ENCODE data around the gene ROBO1. TPM values are rescaled to one million over a fixed set of nuclear protein-coding genes. Genes with fewer than 3 reads are reported as not detected.
"Not testable (repeated sequence)": the region's sequence is repeated elsewhere in the genome, so short reads cannot be mapped to it uniquely, and the experiment has no call there.

Gene ROBO1
- total and polyA plus RNA-seq, 2 of the 8 experiments (the other 6 are each of a cell fraction or from before 2014, with no cell fraction given): 51.4 to 91.0 TPM

GRCh38 chr3:79175870-79176269, 591.9 kb downstream of the ROBO1 start (continued):
- TF ChIP-seq CTBP2 (IDR thresholded peaks at IDR 0.05; ENCODE audit: borderline replicate concordance, insufficient read depth, insufficient read length, low read length) (no peak), POLR2A (IDR thresholded peaks at IDR 0.05; ENCODE audit: control extremely low read depth in 1 of 2, low read depth in 2 of 2, low read length in 2 of 2) (no peak), ZNF274 (IDR thresholded peaks at IDR 0.05; ENCODE audit: borderline replicate concordance, extremely low read depth, low read length) (no peak), NRF1 (IDR thresholded peaks at IDR 0.05; ENCODE audit: low read depth, low read length) (no peak), KDM1A (IDR thresholded peaks at IDR 0.05; ENCODE audit: borderline replicate concordance, low read length) (no peak), MAFK (IDR thresholded peaks at IDR 0.05; ENCODE audit: low read depth, low read length) (no peak), TCF12 (IDR thresholded peaks at IDR 0.05; ENCODE audit: low read depth, low read length) (no peak)

GRCh38 chr3:79173259-79173658, 594.5 kb downstream of the ROBO1 start:
- H3K4me2 ChIP-seq (ENCODE audit: insufficient read depth in 1 of 2, low read depth in 2 of 2, low read length in 2 of 2); FAIRE-seq; H2BK12ac ChIP-seq (ENCODE audit: low read depth, low read length); H3K4ac ChIP-seq (replicated peaks; ENCODE audit: insufficient read length, low read depth, low read length); H2BK120ac ChIP-seq (replicated peaks; ENCODE audit: low read depth, low read length); H3K4me1 ChIP-seq (replicated peaks in 1 of 4; ENCODE audit: control insufficient read depth in 3 of 4, insufficient read depth in 4 of 4, low read length in 3 of 4); H3K27me3 ChIP-seq (replicated peaks in 1 of 4; ENCODE audit: control insufficient read depth in 3 of 4, extremely low read depth in 1 of 4, insufficient read depth in 3 of 4, low read length in 3 of 4); H3K14ac ChIP-seq (ENCODE audit: insufficient read length); H3K56ac ChIP-seq (replicated peaks; ENCODE audit: insufficient read length, low read depth, low read length); H2BK15ac ChIP-seq (ENCODE audit: low read length); POLR2A ChIA-PET (ENCODE audit: partially characterized antibody); H3K79me1 ChIP-seq (ENCODE audit: low read depth, low read length); H3K23me2 ChIP-seq (ENCODE audit: low read depth, low read length); H3K23ac ChIP-seq (ENCODE audit: insufficient read length); H3K9me3 ChIP-seq (ENCODE audit: insufficient read depth in 2 of 2, low read depth in 1 of 2, low read length in 1 of 2); H3K18ac ChIP-seq (ENCODE audit: extremely low read depth, low read length); CTCF ChIA-PET (ENCODE audit: partially characterized antibody); H2AFZ ChIP-seq (ENCODE audit: low read length); DNase-seq (ENCODE audit: low read depth in 1 of 2, low spot score in 2 of 2); H2BK20ac ChIP-seq (ENCODE audit: low read length); H4K5ac ChIP-seq (ENCODE audit: insufficient read length, low read depth, low read length); H3K9ac ChIP-seq (replicated peaks in 1 of 4; ENCODE audit: extremely low read depth in 1 of 4, low read depth in 3 of 4, low read length in 3 of 4); H3K27ac ChIP-seq (ENCODE audit: low read depth, low read length); H4K91ac ChIP-seq (replicated peaks; ENCODE audit: insufficient read length, low read length); H3K36me3 ChIP-seq (ENCODE audit: control insufficient read depth in 2 of 4, insufficient read depth in 4 of 4, low read length in 3 of 4); H3K79me2 ChIP-seq (ENCODE audit: control insufficient read depth in 1 of 2, insufficient read depth in 2 of 2, low read length in 2 of 2); H2BK5ac ChIP-seq (ENCODE audit: low read depth, low read length); H3K4me3 ChIP-seq (ENCODE audit: extremely low read depth in 1 of 4, insufficient read depth in 2 of 4, low read depth in 3 of 4, low read length in 4 of 4); H4K20me1 ChIP-seq (replicated peaks in 1 of 2; ENCODE audit: control insufficient read depth in 1 of 2, insufficient read depth in 2 of 2, low read length in 2 of 2); H2AK5ac ChIP-seq (ENCODE audit: low read depth, low read length); H4K8ac ChIP-seq (ENCODE audit: extremely low read depth, insufficient read depth, low read length): not testable (repeated sequence)
- WGBS, 2 experiments (ENCODE audit: extremely low coverage in 1 of 2, insufficient coverage in 1 of 2, insufficient read length in 1 of 2, insufficient replicate concordance in 2 of 2, low coverage in 1 of 2, low lambda C conversion rate in 2 of 2, missing lambda C conversion rate in 1 of 2): 95% methylated on average over 19 of the region's 21 CpGs; no CpG with 5 or more reads in 1 of the 2 experiments
